Mucosa of descending colon (tissue), 3 donors: ENCODE measurements around the gene SH3GL3. TPM values are rescaled to one million over a fixed set of nuclear protein-coding genes. Genes with fewer than 3 reads are reported as not detected.

Experiments
- ATAC-seq: fragments of 200-7000 bp; cut with Tn5 transposase; one replicate; pipeline ENCODE4 v1.9.1; 2020; ENCODE audit warnings: mild to moderate bottlenecking, moderate library complexity
- DNase-seq, 3 donors: peaks; one replicate each; pipeline ENCODE4 v3.0.0-alpha.2; 2020
- H3K36me3 ChIP-seq: fragments of 200-600 bp; one replicate; pipeline ENCODE4 v1.8.0; 2021; ENCODE audit warnings: low read depth, mild to moderate bottlenecking
- H3K4me1 ChIP-seq: fragments of 200-600 bp; one replicate; pipeline ENCODE4 v1.8.0; 2021; ENCODE audit warnings: low read depth, mild to moderate bottlenecking
- H3K4me3 ChIP-seq: fragments of 200-600 bp; one replicate; pipeline ENCODE4 v1.8.0; 2021; ENCODE audit warnings: mild to moderate bottlenecking
- H3K9me3 ChIP-seq: fragments of 200-600 bp; one replicate; pipeline ENCODE4 v1.8.0; 2021; ENCODE audit warnings: mild to moderate bottlenecking
- intact Hi-C, 2 donors: fragments of 100-400 bp; cut with DNase I in 1 of 2; cut with micrococcal nuclease in 1 of 2; formaldehyde crosslinking; loops; one replicate each; pipeline versions ENCODE4 v1.11.0 to v1.11.1; 2022; cut with DNase I, micrococcal nuclease
- total RNA-seq, 3 donors: library from RNA; stranded (reverse); fragmentation: NEBNext Ultra II Directional in 2 of 3; extraction: Animal tissue kit (Norgen Biotek cat#: 25700) in 2 of 3; gene quantifications; one replicate each; pipeline versions ENCODE4 v1.2.1 to v1.2.4, GENCODE V29; 2021 to 2023
- TF ChIP-seq, protein P1 (sequence below): fragments of 200-600 bp; IDR thresholded peaks from one replicate; pipeline ENCODE4 v1.8.0; 2022; ENCODE audit warnings: antibody characterized with exemption, mild to moderate bottlenecking
- donor health status: DM: no; HTN: no; CAD: no; lungs with moderate emphysema.
- donor health status: DM: no; HTN: no; CAD: no.
- donor health status: DM: no; HTN: yes; CAD: no.

Gene SH3GL3
- total RNA-seq, 3 donors from 2014 or later: 1.2 TPM; not detected in 2

DNA sequence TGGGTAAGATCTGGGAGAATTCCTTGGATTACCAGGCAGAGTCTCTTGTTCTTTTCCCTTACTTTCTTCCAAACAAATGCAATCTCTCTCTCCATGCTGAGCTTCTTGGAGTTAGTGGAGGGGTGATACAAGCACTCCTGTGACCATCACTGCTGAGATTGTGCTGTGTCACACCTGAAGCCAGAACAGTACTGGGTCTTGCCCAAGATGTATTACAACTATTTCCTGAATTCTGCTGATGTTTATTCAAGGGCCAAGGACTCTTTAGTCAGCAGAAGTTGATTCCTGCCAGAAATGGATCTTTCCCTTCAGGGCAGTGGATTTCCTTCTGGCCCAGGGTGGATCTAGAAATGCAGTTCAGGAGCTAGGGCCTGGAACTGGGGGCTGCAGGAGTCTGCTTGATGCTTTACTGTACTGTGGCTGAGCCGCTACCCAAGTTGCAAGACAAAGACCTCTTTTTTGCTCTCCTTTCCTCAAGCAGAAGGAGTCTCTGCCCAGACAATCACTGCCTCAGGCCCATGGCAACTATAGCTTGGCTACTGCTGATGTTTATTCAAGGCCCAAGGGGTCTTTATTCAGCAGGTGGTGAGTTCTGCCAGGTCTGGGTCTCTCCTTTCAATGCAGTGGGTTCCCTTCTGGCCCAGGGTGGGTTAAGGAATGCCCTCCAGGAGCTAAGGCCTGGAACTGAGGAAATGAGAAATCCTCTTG, 98.8 kb downstream of the SH3GL3 start:
- no peaks in the 10 kb centered on the region for H3K4me1 ChIP-seq
- no peak for DNase-seq
- no peaks in the 10 kb centered on the region for H3K36me3 ChIP-seq
- H3K4me3 ChIP-seq: no peak overlapping the region
- TF ChIP-seq, protein P1, sequence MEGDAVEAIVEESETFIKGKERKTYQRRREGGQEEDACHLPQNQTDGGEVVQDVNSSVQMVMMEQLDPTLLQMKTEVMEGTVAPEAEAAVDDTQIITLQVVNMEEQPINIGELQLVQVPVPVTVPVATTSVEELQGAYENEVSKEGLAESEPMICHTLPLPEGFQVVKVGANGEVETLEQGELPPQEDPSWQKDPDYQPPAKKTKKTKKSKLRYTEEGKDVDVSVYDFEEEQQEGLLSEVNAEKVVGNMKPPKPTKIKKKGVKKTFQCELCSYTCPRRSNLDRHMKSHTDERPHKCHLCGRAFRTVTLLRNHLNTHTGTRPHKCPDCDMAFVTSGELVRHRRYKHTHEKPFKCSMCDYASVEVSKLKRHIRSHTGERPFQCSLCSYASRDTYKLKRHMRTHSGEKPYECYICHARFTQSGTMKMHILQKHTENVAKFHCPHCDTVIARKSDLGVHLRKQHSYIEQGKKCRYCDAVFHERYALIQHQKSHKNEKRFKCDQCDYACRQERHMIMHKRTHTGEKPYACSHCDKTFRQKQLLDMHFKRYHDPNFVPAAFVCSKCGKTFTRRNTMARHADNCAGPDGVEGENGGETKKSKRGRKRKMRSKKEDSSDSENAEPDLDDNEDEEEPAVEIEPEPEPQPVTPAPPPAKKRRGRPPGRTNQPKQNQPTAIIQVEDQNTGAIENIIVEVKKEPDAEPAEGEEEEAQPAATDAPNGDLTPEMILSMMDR: no peak
- no peak for ATAC-seq
- intact Hi-C loops: no loop called here
- no peaks in the 10 kb centered on the region for H3K9me3 ChIP-seq

DNA sequence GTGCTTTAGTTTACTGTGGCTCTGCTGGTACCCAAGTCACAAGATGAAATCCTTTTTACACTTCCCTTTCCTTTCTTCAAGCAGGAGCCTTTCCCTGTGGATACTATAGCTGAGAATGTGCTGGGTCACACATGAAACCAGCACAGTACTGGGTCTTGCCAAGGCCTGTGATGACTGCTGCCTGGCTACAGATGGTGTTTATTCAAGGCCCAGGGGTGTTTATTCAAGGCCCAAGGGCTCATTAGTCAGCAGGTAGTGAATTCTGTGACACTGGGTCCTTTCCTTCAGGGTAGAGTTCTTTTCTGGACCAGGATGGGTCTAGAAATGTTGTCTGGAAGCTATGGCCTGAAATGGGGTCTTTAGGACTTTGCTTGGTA, 99.4 kb downstream of the SH3GL3 start:
- TF ChIP-seq, protein P1: no peak
- Histone ChIP-seq H3K36me3 (no peaks in the 10 kb centered on the region), H3K4me3 (no peak overlapping the region), H3K9me3 (no peaks in the 10 kb centered on the region), H3K4me1 (no peaks in the 10 kb centered on the region)
- no peak for ATAC-seq
- intact Hi-C loops: no loop called here
- no peak for DNase-seq

DNA sequence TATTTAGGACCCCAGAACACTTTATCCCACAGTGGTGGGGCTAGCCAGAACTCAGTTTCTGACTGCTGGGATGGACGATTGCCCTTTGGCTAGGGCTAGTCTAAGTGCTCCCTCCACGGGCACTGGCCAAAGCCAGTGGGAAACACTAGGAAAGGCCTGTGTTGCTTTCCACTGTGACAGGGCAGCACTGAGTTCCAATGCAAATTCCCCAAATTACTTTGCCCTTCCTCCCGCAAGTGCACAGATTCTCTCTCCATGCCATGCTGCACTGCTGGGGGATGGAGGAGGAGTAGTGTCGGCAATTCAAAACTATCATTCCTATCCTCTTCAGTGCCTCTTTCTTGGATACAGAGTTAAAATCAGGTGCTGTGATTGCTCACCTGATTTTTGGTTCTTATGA, 100.0 kb downstream of the SH3GL3 start:
- no peak for DNase-seq
- TF ChIP-seq, protein P1: no peak
- no peaks in the 10 kb centered on the region for H3K36me3 ChIP-seq
- H3K9me3 ChIP-seq: no peaks in the 10 kb centered on the region
- no peak overlapping the region for H3K4me3 ChIP-seq
- intact Hi-C loops: no loop called here
- no peaks in the 10 kb centered on the region for H3K4me1 ChIP-seq
- ATAC-seq: no peak

DNA sequence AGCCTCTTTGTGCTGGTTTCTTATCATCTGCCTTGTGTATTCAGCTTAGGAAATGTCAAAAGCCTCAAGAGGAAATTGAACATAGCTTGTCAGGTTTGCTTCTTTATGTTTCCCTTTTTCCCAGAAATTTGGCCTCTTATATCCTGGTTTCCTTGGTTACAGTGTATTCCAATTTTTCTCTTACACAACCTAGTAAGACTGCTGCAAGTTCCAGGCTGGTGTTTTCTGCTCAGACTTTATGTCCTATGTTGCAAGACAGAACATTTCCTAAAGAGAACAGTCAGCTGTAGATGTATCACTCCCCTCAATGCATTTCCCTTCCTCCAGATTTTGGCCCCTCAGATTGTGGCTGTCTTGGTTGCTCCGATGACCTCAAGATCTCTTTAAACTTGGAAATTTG, 102.5 kb downstream of the SH3GL3 start:
- no peaks in the 10 kb centered on the region for H3K4me1 ChIP-seq
- H3K4me3 ChIP-seq: no peak overlapping the region
- H3K36me3 ChIP-seq: no peaks in the 10 kb centered on the region
- intact Hi-C loops: loop anchor here in 1 of 2 donors (10.0 kb wide), 1 partner anchor 105 kb away; the partner anchor contains the start of gene SH3GL3
- no peak for ATAC-seq
- DNase-seq: no peak
- TF ChIP-seq, protein P1: no peak
- H3K9me3 ChIP-seq: no peaks in the 10 kb centered on the region

DNA sequence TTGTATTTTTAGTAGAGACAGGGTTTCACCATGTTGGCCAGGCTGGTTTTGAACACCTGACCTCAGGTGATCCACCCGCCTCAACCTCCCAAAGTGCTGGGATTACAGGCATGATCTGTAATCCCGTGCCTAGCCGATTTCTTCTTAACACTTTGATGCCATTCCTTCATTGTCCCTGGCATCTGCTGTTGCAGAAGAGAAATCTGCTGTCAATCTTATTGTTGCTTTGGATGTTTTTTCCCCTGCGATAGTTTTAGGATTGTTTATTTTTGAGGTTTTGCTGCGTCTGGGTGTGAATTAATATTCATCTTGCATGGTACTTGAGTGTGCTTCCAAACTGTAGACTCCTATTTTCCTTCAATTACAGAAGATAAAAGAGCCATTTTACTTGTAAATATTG, 107.4 kb downstream of the SH3GL3 start:
- no peaks in the 10 kb centered on the region for H3K9me3 ChIP-seq
- TF ChIP-seq, protein P1: no peak
- no peak overlapping the region for H3K4me3 ChIP-seq
- intact Hi-C loops: loop anchor here in 1 of 2 donors (10.0 kb wide), 1 partner anchor 110 kb away; the partner anchor contains the start of gene SH3GL3
- DNase-seq: no peak
- H3K36me3 ChIP-seq: no peaks in the 10 kb centered on the region
- ATAC-seq: no peak
- H3K4me1 ChIP-seq: no peaks in the 10 kb centered on the region
